Heart left ventricle (tissue), 13 donors: ENCODE data around the gene CEP19.

Experiments
- POLR2A ChIP-seq, 2 donors: fragments of 450-650 bp; IDR thresholded peaks; one replicate each; pipeline ENCODE4 v1.6.1; 2017; ENCODE audit warnings: antibody characterized with exemption in 2 of 2, mild to moderate bottlenecking in 2 of 2, moderate library complexity in 2 of 2
- TF ChIP-seq, protein P1 (sequence below), 12 donors: fragments of 200-600 bp; sonication (generic) in 4 of 12; IDR thresholded peaks; one replicate each; pipeline versions ENCODE4 v1.5.0 to v1.8.0; 2018 to 2022; ENCODE audit warnings: antibody characterized with exemption in 12 of 12, mild to moderate bottlenecking in 5 of 12
- donor health status: ischemic (EF 13 %, LVEDD 7.1; RV severe dilation, severe dysfunction).
- donor health status: DM: no; HTN: yes; CAD: no.
- donor health status: DM: no; HTN: no; CAD: no.
- donor health status: ischemic (EF 25% LVEDD 6.9; RV normal size, moderate dysfunction).
- donor health status: ischemic (EF 25% LVEDD 5.7; RV mildly dilated, moderate dysfunction).
- donor health status: ischemic (EF 35%, LVEDD 5.7; RV mildly dilated, moderate dysfunction).
- donor health status: nonischemic (EF 11% LVEDD 7.7; RV severe dilation, severe dysfunction).
- donor health status: DM: yes; HTN: yes; CAD: no.
- donor health status: PGD.
- donor health status: ischemic (EF 29% LVEDD 5.4; RV normal size, mild dysfunction).
- donor health status: nonischemic (EF 23%, LVEDD 6.1; RV moderate dilation, normal function).

DNA sequence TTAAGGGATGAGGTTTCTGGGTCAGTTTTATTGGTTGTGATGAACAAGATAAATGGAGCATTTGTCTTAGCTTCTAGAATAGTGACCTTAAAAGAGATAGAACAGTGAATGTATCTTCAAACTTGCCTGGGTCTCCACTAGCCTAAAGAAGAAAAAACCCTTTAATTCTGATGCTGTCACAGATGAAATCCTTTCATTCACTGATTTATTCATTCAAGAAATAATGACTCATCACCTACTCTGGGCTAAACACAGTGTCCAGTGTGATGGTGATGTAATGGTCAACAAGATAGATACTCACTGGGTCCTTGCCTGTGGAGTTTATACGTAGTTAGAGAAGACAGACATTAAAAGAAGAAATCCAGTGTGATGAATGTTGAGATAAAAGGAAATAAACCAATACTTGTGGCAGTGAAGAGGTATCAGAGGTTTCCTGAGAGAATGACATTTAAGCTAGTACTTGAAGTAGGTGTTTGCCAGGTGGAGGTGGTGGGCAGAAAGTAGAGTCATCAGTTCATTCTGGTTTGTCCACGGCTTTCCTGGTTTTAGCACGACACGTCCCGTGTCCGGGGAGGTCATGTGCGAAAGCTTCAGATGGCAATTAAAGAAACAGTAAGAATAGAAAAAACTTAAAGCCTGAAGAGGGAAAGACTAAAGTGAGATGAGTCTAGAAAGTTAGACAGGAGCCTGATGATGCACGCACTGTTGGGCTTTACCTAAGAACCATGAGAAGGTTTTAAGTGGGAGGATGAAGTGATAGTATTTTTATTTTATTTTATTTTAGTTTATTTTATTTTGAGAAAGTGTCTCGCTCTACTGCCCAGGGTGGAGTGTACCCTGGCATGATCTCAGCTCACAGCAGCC is 46.1 kb upstream of the CEP19 start:
- TF ChIP-seq, protein P1, sequence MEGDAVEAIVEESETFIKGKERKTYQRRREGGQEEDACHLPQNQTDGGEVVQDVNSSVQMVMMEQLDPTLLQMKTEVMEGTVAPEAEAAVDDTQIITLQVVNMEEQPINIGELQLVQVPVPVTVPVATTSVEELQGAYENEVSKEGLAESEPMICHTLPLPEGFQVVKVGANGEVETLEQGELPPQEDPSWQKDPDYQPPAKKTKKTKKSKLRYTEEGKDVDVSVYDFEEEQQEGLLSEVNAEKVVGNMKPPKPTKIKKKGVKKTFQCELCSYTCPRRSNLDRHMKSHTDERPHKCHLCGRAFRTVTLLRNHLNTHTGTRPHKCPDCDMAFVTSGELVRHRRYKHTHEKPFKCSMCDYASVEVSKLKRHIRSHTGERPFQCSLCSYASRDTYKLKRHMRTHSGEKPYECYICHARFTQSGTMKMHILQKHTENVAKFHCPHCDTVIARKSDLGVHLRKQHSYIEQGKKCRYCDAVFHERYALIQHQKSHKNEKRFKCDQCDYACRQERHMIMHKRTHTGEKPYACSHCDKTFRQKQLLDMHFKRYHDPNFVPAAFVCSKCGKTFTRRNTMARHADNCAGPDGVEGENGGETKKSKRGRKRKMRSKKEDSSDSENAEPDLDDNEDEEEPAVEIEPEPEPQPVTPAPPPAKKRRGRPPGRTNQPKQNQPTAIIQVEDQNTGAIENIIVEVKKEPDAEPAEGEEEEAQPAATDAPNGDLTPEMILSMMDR (IDR thresholded peaks at IDR 0.05): no peak
- no peak for TF ChIP-seq POLR2A (IDR thresholded peaks at IDR 0.05)
